KMS-11 (cell line): ENCODE measurements around the gene CDK5RAP2.

Experiments
- H2AFZ ChIP-seq: fragments of 200-600 bp; sonication (generic); 2 replicates; pipeline ENCODE4 v1.6.1; 2016; ENCODE audit warnings: antibody characterized with exemption, mixed run types, low read depth
- H3K27ac ChIP-seq: fragments of 200-600 bp; sonication (generic); 2 replicates; pipeline ENCODE4 v1.6.1; 2016; ENCODE audit warnings: mild to moderate bottlenecking, mixed run types
- H3K27me3 ChIP-seq: fragments of 200-600 bp; sonication (generic); 2 replicates; pipeline ENCODE4 v1.6.1; 2017; ENCODE audit warnings: mild to moderate bottlenecking, low read depth, mixed run types, moderate library complexity; ENCODE audit not compliant: insufficient read depth
- H3K36me3 ChIP-seq: fragments of 200-600 bp; sonication (generic); 2 replicates; pipeline ENCODE4 v1.6.1; 2017; ENCODE audit warnings: mild to moderate bottlenecking, mixed run types; ENCODE audit not compliant: insufficient read depth
- H3K4me1 ChIP-seq: fragments of 200-600 bp; sonication (generic); 2 replicates; pipeline ENCODE4 v1.6.1; 2016; ENCODE audit warnings: mild to moderate bottlenecking, low read depth, mixed run types; ENCODE audit not compliant: poor library complexity, severe bottlenecking
- H3K4me2 ChIP-seq: fragments of 200-600 bp; sonication (generic); 2 replicates; pipeline ENCODE4 v1.7.0; 2016; ENCODE audit warnings: mild to moderate bottlenecking, mixed run types
- H3K4me3 ChIP-seq: fragments of 200-600 bp; sonication (generic); IDR thresholded peaks from 2 replicates; pipeline ENCODE4 v1.6.1; 2017; ENCODE audit warnings: low read depth, low read length, mixed read lengths; ENCODE audit not compliant: insufficient read depth
- H3K79me2 ChIP-seq: fragments of 200-600 bp; sonication (generic); 2 replicates; pipeline ENCODE4 v1.6.1; 2016; ENCODE audit warnings: low read depth, mixed run types; ENCODE audit not compliant: insufficient read depth
- H3K9ac ChIP-seq: fragments of 200-600 bp; sonication (generic); 2 replicates; pipeline ENCODE4 v1.6.1; 2016; ENCODE audit warnings: mild to moderate bottlenecking, mixed run types
- H4K20me1 ChIP-seq: fragments of 200-600 bp; sonication (generic); 2 replicates; pipeline ENCODE4 v1.6.1; 2016; ENCODE audit warnings: mild to moderate bottlenecking, mixed run types; ENCODE audit not compliant: insufficient read depth
- TF ChIP-seq, protein P1 (sequence below): fragments of 200-600 bp; sonication (generic); conservative IDR thresholded peaks from 2 replicates; pipeline ENCODE4 v1.6.1; 2017; ENCODE audit warnings: low read depth, mild to moderate bottlenecking, antibody characterized with exemption, low read length, moderate library complexity, mixed read lengths

Gene CDK5RAP2

DNA sequence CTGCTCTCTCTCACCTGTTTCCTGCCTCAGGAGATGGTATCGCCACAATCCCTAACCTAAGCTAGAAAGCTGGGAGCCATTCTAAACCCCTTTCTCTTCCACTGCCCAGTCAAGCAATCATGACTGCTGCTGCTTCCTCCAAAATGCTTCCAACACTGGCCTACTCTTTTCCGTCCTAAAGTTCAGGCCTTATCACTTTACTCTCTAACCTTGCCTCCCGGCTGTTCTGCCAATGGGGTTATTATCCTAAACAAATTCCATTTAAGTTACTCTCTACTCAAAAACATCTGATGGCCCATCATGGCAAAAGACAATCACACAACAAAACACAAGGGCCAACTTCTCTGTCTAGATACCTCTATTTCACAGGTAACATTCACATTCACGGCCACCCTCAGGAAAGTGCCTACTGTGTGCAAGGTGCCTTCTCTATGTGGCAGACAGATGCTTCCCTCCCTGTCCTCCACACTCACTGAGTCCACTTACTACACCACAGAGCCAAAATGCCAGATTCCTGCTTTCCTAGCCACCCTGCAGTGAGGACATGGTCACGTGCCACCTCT lies 168.0 kb downstream of the CDK5RAP2 start:
- H4K20me1 ChIP-seq = no peaks in the 10 kb centered on the region
- no peak overlapping the region for H2AFZ ChIP-seq
- no peaks in the 10 kb centered on the region; the same call in 1 of the 2 replicates for H3K36me3 ChIP-seq
- H3K27ac ChIP-seq = no peak overlapping the region
- TF ChIP-seq, protein P1, sequence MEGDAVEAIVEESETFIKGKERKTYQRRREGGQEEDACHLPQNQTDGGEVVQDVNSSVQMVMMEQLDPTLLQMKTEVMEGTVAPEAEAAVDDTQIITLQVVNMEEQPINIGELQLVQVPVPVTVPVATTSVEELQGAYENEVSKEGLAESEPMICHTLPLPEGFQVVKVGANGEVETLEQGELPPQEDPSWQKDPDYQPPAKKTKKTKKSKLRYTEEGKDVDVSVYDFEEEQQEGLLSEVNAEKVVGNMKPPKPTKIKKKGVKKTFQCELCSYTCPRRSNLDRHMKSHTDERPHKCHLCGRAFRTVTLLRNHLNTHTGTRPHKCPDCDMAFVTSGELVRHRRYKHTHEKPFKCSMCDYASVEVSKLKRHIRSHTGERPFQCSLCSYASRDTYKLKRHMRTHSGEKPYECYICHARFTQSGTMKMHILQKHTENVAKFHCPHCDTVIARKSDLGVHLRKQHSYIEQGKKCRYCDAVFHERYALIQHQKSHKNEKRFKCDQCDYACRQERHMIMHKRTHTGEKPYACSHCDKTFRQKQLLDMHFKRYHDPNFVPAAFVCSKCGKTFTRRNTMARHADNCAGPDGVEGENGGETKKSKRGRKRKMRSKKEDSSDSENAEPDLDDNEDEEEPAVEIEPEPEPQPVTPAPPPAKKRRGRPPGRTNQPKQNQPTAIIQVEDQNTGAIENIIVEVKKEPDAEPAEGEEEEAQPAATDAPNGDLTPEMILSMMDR = no peak
- no peaks in the 10 kb centered on the region for H3K27me3 ChIP-seq
- H3K79me2 ChIP-seq = no peaks in the 10 kb centered on the region
- no peak overlapping the region for H3K4me2 ChIP-seq
- H3K9ac ChIP-seq = no peak overlapping the region
- peaks cover under 1% of the 10 kb centered on the region for H3K4me1 ChIP-seq
- no peak overlapping the region for H3K4me3 ChIP-seq

DNA sequence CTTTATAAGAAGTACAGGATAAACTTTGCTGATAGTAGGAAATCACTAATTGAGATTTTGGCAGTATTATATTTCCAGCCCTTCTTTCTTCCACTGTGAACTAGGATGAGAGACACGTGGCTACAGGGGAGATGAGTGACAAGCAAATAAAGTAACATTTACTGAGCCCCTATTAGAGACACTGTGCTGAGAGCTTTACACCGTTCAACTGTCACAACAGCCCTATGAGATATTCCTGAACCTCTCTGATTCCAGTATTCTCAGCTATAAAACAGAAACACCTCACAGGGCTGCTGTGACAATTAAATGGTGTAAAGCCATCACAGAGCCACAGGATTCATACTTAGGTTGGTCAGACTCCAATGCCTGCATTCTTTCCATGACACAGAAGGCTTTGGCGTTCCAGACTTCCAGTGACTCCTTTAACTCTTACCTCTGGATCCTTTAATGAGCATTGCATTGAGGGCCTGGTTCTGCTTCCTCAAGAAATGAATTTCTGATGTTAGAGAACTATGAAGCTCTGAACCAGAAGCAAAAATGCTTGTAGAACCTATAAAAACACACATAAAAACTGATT lies 169.0 kb downstream of the CDK5RAP2 start:
- Histone ChIP-seq H3K9ac (no peak overlapping the region), H3K4me1 (peaks cover 9% of the 10 kb centered on the region), H3K27me3 (no peaks in the 10 kb centered on the region), H3K79me2 (no peaks in the 10 kb centered on the region), H3K36me3 (no peaks in the 10 kb centered on the region; the same call in 1 of the 2 replicates), H3K4me2 (no peak overlapping the region), H3K27ac (no peak overlapping the region), H3K4me3 (no peak overlapping the region), H2AFZ (no peak overlapping the region), H4K20me1 (no peaks in the 10 kb centered on the region)
- TF ChIP-seq, protein P1 = no peak

DNA sequence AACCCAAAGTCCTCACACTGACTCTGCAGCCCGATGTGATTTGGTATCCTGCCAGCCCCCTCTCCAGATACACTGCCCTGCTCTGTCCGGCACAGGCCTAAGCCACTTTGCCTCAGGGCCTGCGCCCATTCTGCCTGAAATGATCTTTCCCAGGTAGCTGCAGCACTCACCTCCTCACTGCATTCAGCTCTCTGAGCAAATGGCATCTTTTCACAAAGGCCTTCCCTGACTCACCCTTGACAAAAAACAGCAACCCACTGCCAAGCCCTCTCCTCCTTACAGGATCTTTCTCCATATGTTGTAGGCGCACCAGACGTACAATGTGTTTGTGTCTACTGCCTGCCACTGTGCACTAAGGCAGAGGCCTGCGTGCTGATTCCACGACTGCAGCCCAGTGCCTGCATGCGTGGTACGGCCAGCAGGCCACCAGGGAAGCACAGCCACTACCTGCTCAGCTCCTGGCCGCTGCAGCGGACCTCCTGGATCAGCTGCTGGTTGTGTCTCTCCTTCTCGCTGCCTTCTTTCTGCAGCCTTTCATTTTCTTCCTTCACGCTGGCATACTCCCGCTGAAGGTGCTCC lies 171.2 kb downstream of the CDK5RAP2 start:
- Histone ChIP-seq H3K79me2 (no peaks in the 10 kb centered on the region), H3K27me3 (no peaks in the 10 kb centered on the region), H3K27ac (no peak overlapping the region), H2AFZ (no peak overlapping the region), H3K4me3 (no peak overlapping the region), H4K20me1 (no peaks in the 10 kb centered on the region), H3K9ac (no peak overlapping the region), H3K4me1 (peaks cover 18% of the 10 kb centered on the region), H3K4me2 (no peak overlapping the region), H3K36me3 (no peaks in the 10 kb centered on the region; the same call in 1 of the 2 replicates)
- TF ChIP-seq, protein P1 = no peak

DNA sequence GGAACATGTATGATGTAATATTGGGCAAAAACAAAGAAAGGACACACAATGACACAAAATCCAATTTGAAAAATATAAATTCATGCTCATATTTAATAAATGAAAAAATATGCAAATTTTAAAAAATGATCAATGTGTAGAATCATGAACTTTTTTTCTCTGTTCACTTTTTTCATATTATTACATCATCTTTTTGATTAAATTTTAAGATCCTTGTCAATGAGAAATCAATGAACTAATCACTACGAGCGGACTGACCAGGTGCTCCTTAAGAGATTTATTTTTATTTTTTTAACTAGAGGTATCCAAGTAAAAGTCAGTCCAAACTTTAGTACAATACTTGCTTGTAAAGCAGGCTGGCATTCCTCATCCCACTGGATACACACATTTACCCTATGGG lies 174.1 kb downstream of the CDK5RAP2 start:
- peaks cover 4% of the 10 kb centered on the region; the same call in 1 of the 2 replicates for H3K36me3 ChIP-seq
- H3K79me2 ChIP-seq = no peaks in the 10 kb centered on the region
- no peaks in the 10 kb centered on the region for H4K20me1 ChIP-seq

More for the DNA sequence above, 174.1 kb downstream of the CDK5RAP2 start:
- TF ChIP-seq, protein P1 = no peak
- peaks cover 18% of the 10 kb centered on the region for H3K4me1 ChIP-seq
- H3K9ac ChIP-seq = no peak overlapping the region
- no peak overlapping the region for H3K27ac ChIP-seq
- H2AFZ ChIP-seq = no peak overlapping the region
- no peak overlapping the region for H3K4me3 ChIP-seq
- H3K27me3 ChIP-seq = no peaks in the 10 kb centered on the region
- no peak overlapping the region for H3K4me2 ChIP-seq
